GM19238 (cell line): Measurements from ENCODE around the gene IRS1.

Source experiments
- DNase-seq: peaks from one replicate; pipeline ENCODE4 v3.0.0; 2011; ENCODE audit warnings: low spot score; ENCODE audit not compliant: insufficient read length

The IRS1 gene

DNA sequence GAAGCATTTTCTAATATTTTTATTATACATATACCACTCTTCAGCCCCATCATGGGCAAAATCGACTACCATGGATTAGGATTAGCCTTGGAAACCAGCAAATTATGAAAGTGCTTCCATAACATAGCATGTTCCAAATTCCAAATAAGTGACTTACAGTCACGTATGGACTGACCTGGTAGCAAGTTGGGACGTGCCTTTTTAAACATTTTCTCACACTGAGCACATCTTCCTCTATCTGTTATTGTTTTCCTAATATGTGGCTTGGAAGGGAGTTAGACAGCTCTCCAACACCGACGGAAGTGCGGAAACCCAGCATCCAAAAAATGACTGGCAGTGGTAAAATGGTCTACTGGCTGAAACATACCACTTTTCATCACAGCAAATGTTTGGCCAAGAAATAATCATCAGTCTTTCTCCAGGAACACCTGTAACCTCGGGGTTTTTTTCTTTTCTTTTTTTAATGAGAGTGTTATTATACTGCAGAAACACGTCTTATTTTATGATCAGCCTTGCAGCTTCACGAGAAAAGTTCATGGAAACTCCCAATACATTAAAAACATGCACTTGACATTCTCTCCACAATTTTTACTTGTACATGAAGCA is 107.0 kb downstream of the IRS1 start:
- DNase-seq, result no peak

DNA sequence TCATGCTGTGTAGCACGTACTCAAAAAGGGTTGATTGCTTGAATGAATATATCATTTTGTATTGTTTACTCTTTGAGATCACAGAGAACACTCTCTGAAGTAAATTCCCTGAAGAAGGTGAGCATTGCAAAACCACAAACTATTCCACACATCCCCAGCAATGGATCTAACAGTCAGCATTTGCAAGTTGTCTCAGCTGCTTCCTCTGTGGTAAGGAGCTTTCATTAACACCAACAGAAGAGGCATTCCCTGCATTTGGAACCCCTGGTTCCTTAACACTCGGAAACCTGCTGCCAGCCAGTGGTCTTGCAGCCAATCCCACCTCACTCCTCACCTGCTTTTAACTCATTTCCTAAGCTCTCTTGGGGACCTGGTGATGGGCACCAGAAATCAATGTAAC is 108.4 kb downstream of the IRS1 start:
- no peak for DNase-seq

DNA sequence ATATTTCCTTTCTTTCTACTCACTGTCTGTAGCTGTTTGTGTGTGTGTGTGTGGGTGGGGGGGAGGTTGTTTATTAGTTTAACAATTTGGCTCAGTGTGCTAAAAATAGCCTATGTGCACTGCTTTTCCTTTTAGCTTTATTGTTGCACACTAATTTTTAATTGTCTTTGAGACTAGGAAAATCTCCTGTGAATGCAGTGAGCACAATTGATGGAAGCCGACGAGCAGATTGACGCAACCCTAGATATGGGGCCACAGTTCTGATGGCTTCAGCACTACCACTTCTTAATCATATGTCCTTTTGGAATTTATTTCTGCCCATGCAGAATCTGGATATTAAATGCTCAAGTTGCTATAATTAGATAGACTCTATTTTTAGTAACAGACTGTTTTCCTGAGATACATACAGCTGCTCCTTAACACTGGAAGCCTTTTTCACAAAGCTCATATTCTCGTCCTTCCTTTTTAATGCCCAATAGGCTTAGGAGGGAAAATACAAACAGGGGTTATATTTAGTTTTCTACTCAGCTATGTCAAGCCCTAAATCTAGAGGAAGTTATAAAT is 109.1 kb downstream of the IRS1 start:
- DNase-seq, result no peak

DNA sequence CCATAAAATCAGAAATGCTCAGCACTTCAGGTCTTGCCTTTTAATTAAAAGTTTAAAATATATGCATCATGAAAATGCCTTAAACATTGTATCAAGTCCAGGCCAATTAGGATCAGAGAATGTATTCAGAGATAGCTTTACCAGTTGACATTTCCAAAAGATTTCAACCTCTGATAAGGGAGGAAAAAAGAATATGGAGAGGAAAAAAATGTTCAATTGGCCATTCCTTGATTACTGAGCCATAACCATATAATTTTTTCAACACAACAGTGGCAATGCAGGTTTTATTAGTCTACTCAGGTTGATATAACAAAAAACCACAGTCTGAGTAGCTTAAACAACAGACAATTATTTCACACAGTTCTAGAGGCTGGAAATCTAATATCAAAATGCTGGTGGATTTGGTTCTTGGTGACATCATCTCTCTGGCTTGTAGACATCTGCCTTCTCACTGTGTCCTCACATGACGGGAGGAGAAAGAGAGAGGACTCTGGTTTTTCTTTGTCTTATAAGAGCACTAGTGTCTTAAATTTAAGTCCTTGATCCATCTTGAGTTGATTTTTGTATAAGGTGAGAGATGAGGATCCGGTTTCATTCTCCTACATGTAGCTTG is 111.9 kb downstream of the IRS1 start:
- DNase-seq, result no peak

DNA sequence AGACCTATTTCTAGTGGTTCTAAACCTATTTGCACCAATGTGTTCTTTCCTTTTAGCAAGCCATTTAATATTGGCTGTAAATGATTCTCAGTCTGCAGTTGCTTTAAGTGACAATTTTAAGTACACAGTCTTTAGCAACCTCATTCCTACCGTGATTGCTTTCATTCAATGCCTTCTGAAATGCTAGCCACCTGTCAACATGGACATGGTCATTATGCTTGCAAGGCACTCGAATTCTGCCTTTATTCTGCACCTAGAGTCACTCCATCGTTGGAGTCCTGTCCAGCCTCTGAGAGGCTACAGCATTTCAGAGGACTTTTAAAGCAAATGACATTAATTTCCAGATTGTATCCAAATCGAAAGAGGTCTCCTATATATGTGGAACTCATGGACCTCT is 115.1 kb downstream of the IRS1 start:
- no peak for DNase-seq

DNA sequence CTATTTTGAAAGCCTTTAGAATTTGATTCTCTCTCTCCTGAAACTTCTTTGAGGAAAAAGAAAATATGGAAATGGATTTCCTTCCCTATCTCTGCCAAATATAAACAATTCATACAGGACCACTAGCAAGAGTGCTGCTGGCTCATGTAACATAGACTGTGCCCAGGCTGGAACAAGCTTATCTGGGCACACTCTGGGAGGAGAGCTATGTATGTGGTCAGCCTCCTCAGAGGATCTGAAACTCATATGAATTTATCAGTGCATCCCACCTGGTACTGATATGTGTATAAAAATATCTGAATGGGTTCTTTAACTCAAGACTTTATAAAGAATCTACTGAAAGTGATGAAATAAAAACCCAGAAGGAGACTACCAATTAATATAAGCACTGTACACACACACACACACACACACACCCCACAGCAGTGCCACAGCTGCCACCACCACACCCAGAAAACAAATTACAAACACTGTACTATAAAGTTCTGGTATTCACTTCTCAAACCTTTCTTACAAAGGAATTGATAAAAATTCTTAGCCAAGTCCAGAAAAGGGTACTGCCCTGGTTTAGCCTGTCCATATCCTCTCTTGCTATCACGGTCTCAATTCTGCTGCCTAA is 115.6 kb downstream of the IRS1 start:
- DNase-seq, result no peak

DNA sequence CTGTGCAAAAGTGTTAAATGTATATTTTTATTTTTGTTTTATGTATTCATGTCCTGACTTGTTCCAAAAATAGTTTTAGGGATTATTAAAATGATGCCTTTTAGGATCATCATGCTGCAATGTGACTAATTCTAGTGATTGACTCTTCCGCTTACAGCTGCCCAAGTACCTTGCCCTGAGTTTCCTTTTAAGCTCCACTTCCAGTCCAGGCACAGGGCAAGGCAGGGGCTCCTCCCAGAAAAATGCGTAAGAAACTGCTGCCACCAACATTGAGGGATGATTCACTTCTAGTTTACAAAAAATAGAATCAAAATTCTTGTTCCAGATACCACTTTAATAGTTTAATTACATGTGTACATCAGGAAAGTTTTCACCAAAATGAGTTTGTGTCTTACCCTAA is 116.4 kb downstream of the IRS1 start:
- DNase-seq, result no peak
